NCI-H187 (cell line): ENCODE measurements around the gene TRMT10A.
A peak's percentile ranks its signal among the peaks of the same experiment; 100 is the strongest.

Experiments used
- DNase-seq, 2 experiments: peaks; one replicate each; lab custom pipeline; 2025; lab: John Stamatoyannopoulos, UW

Gene TRMT10A

DNA sequence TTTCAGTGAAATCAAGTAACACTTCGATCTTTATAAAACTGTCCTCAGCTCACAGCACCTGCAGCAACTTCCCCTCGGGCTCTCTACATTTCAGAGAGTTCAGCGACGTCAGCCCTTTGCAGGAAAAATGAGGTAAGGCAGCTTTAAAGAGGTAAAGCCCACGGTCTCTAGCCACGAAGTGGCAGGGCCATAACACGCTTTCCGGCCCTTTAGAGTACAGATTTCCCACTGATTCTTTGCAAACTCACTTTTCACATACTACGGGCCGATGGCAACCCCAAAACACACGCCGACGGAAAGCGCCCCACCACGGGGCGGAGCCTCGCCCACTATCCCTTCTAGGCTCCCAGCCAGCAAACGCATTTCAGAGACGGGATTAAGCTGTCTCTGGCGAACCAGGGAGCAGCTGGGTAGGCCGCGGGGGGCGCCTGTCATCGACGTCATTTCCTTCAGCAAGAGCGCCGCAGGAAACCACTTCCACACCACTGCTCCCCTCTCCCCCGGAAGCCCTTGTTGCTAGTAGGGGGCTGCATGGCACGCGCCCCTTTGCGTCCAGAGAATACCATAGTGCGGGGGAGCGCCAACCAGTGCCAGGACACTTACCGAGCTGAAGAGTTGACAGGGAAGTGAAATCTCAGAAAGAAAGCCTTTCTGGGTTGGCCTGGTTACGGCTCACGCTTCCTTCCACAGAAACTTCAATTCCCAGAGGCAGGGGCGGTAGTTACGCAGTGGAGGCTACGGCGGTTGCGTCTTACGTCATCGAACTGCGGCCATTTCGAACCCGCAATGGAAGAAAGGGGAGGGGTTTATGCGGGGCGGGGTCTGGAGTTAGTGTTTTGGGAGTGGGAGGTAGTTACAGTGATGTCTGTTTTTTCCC lies at the start of gene TRMT10A:
TSS of gene TRMT10A (minus strand) at position 730 of the 877 bp plus-strand sequence. CDS start 4,701 bp downstream, outside the sequence.
- DNase-seq = peak; percentile 85 to 89

- DNase-seq = no peak
Observed at GRCh38 chr4:99612704-99613103, 48.9 kb upstream of the TRMT10A start.

DNA sequence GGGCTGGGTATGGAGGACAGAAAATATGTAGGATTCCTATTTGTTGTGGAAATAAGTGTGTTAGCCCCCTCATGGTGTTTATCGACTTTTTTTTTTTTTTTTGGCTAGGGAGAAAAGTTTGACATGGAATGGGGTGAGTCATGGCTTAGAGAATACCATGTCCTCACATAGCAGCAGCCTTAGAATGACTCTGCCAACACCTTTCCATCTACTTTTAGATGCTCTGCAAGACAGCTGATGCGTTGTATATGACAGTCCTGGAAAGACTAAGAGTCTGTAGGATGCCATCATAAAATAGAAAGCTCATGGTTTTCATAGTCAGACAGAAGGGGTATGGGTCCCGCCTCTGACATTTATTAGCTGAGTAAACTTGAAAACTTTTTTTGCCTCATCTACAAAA lies 48.4 kb upstream of the TRMT10A start:
- no peak for DNase-seq

GRCh38 chr4:99610605-99611175 lies 46.9 kb upstream of the TRMT10A start:
- DNase-seq = no peak

GRCh38 chr4:99608417-99608816 lies 44.6 kb upstream of the TRMT10A start:
- DNase-seq = no peak

DNA sequence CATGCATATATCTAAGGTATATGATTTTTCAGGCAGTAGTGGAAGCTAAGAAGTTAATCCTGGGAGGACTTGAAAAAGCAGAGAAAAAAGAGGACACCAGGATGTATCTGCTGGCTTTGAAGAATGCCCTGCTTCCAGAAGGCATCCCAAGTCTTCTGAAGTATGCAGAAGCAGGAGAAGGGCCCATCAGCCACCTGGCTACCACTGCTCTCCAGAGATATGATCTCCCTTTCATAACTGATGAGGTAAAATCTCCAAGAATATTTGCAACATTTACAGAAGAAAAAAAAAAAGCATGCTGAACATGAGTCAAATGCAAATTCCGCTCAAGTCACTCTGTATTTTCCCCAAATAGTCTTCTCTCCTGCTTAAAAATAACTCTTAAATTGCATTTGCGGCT lies 42.9 kb upstream of the TRMT10A start:
- no peak for DNase-seq

DNA sequence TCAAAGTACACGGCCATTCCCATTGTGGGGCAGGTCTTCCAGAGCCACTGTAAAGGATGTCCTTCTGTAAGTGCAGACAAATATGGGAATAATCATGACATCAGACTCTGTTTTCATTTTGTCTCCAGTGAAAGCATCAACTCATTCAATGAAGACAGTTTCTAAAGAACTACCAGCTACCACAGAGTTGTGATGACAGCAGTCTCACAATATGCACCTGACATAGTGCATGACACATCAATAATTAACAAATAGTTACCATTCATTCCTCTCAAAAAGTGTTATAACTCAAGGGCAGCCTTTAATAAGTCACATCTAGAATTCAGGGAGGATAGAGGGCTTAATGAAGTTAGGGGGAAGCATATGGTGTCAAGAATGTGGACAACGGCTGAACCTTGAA lies 31.0 kb upstream of the TRMT10A start:
- DNase-seq = no peak

DNA sequence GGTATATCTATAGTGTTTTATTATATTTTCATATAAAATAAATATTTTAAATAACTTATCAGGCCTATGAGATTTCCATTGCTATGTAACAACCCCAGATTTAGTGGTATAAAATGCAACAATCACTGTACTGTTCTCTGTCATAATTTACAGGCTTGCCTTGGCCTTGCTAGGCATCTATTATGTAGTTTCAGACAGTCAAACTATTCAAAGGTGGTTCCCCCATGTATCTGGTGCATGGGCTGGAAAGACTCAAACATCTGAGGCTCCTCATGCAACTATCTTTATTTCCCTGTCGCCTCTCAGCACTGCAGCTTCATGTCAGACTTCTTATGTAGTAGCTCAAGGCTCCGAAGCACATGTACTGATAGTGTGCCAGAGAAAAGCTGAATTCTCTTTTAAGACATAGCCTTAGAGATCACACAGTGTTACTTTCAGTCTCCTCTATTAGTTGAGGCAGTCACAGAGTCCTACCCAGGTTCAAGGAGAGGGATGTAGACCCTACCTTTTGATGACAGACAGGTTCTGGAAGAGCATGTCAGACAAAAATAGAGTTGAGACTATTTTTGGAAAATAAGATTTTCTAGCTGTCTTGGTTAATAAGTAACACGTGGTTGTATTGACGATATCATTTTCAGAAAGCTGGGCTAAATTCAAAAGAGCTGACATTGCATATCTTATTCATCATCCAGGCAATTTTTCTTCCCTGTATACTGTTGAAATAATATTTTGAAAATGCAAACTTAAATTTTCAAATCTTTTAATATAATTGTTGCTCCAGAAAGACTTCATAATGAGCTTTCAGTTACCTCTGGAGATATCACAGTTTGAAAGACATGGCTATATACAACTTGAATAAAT lies 30.2 kb upstream of the TRMT10A start:
- no peak for DNase-seq

DNA sequence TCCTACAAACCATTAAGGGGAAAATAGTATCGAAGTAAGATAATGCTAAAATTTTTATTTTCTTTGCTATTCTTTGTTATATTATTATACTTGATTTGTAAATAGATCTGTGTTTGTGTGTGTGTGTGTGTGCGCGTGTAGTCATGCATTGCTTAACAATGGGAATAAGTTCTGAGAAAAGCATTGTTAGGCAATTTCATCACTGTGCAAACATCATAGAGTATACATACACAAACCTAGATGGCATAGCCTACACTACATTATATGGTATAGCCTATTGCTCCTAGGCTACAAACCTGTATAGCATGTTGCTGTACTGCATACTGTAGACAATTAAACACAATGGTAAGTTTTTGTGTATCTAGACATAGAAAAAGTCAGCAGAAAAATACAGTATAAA lies 27.9 kb upstream of the TRMT10A start:
- DNase-seq = no peak

GRCh38 chr4:99587803-99588202 lies 24.0 kb upstream of the TRMT10A start:
- no peak for DNase-seq

DNA sequence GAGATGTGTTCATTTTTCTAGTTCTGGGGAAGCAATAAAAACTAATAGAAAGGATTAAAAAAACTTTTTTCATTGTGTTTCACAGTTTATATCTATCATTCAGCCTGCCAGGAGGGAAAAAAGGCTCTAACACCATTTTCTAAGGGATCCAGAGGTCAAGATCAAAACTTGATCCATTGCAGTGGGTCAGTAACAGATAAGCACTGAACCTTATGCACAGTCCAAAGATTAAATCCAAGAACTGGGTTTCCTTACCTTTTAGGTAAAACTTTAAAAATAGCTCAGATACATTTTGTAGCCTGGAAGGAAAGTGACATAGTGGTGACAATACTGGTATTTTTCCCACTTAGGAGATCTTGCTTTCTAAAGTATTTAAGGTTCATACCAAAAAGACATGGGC lies 23.5 kb upstream of the TRMT10A start:
- DNase-seq = no peak

GRCh38 chr4:99586797-99587196 lies 23.0 kb upstream of the TRMT10A start:
- no peak for DNase-seq

- no peak for DNase-seq
Observed at GRCh38 chr4:99586322-99586721, 22.5 kb upstream of the TRMT10A start.

- no peak for DNase-seq
Observed at GRCh38 chr4:99585516-99585915, 21.7 kb upstream of the TRMT10A start.

GRCh38 chr4:99578714-99579113 lies 14.9 kb upstream of the TRMT10A start:
- no peak for DNase-seq

DNA sequence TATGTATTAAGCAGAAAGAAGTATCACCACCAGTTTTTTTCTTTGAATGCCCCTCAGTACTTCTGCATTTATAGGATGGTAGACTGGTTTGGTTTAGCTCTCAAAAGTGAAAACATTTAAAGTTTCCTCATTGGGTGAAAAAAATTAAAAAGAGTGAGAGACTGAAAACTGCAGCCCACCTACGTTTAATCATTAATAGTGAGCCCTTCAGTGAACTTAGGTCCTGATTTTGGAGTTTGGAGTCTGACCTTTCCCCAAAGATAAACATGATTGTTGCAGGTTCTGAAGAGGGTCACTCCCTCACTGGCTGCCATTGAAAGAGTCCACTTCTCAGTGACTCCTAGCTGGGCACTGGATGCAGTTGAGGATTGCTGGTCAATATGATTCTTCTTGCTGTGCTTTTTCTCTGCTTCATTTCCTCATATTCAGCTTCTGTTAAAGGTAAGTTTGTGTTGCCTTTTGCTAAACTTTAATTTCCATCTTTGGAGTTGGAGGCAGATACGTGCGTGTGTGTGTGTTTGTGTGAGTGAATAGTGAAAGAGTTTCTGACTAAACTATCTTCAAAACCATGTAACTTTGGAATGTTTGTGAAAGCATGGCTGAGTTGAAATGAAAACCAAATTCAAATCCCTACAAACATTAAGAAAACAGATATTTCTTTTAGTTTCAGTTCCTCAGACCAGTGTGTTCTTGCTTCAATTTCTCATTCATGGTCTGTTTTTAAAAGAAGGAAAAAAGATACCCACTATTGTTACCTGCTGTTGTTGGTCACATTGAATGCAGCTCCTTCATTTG lies 10.9 kb upstream of the TRMT10A start, which contains the start of gene MTTP:
TSS of gene MTTP (plus strand) at position 295 of the 795 bp plus-strand sequence. CDS start at position 381, 86 bp downstream.
- no peak for DNase-seq

GRCh38 chr4:99573735-99574368 lies 10.0 kb upstream of the TRMT10A start:
- no peak for DNase-seq

GRCh38 chr4:99572527-99573240 lies 8.8 kb upstream of the TRMT10A start:
- DNase-seq = no peak

GRCh38 chr4:99571883-99572282 lies 8.0 kb upstream of the TRMT10A start:
- DNase-seq = no peak

DNA sequence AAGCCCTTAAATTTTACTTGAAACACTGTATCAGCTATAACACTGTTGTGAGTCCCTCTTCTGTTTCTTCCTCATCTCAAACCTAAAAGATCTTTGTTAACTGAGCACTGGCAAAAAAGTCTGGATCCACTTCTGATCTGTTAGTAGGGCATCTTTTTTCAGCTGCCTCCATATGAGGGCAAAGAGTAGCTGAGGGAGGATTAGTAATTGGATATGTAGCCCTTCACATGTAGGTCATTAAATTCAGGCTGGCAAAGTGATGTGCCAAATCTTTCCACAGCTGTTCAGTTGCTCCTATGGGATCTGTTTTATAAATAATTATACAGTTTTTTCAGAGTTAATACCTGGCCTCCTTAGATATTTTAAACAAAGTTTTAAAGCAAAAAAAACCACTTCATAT lies 1.1 kb upstream of the TRMT10A start:
- no peak for DNase-seq

GRCh38 chr4:99552872-99553271 lies 11.0 kb downstream of the TRMT10A start:
- no peak for DNase-seq
